Psoas muscle (tissue), 8 donors: ENCODE measurements around the gene IFT74. TPM values are rescaled to one million over a fixed set of nuclear protein-coding genes. Genes with fewer than 3 reads are reported as not detected.
"Not testable (repeated sequence)": the region's sequence is repeated elsewhere in the genome, so short reads cannot be mapped to it uniquely, and the experiment has no call there.

Experiments
- ATAC-seq, 4 donors: fragments of 200-7000 bp; cut with Tn5 transposase; one replicate each; pipeline ENCODE4 v1.9.1; 2020; ENCODE audit warnings: moderate library complexity in 3 of 4, mild to moderate bottlenecking in 2 of 4
- DNase-seq, 2 donors: peaks; one replicate each; pipeline ENCODE4 v3.0.0-alpha.2; 2020
- H3K27ac ChIP-seq: fragments of 200-600 bp; one replicate; pipeline ENCODE4 v1.8.0; 2022
- H3K27me3 ChIP-seq, 3 donors: fragments of 200-600 bp in 1 of 3; one replicate each; pipeline versions ENCODE4 v1.6.1 to v1.8.0; 2013 to 2022; ENCODE audit warnings: low read length in 2 of 3, mild to moderate bottlenecking in 2 of 3, moderate library complexity in 1 of 3; ENCODE audit not compliant: insufficient read depth in 3 of 3
- H3K36me3 ChIP-seq, 2 donors: fragments of 200-600 bp in 1 of 2; one replicate each; pipeline versions ENCODE4 v1.6.1 to v1.8.0; 2013 to 2022; ENCODE audit warnings: low read depth in 1 of 2, mild to moderate bottlenecking in 1 of 2, moderate library complexity in 1 of 2; ENCODE audit not compliant: insufficient read depth in 1 of 2
- H3K4me1 ChIP-seq: fragments of 200-600 bp; one replicate; pipeline ENCODE4 v1.8.0; 2022
- H3K4me3 ChIP-seq: fragments of 200-600 bp; one replicate; pipeline ENCODE4 v1.8.0; 2022; ENCODE audit warnings: mild to moderate bottlenecking
- H3K9me3 ChIP-seq: fragments of 200-600 bp; one replicate; pipeline ENCODE4 v1.8.0; 2022
- WGBS, 3 donors: extraction: QIAGEN DNeasy Blood & Tissue Kit; methylation state at CpG; one replicate each; pipeline versions ENCODE4 v1.1.6 to v1.1.7; 2013; 5-methylcytosine and 5-hydroxymethylcytosine counted together
- intact Hi-C, 2 donors: fragments of 100-400 bp; cut with DNase I; formaldehyde crosslinking; loops; one replicate each; pipeline versions ENCODE4 v1.11.0 to v1.14.2; 2022
- polyA plus RNA-seq, 3 donors: library from polyadenylated mRNA; stranded (reverse); fragments of 200-250 nt; gene quantifications; one replicate each; pipeline ENCODE4 v1.2.3, GENCODE V29; 2013
- total RNA-seq, 4 donors: library from RNA; stranded (reverse); fragmentation: NEBNext Ultra II Directional in 2 of 4; extraction: Animal tissue kit (Norgen Biotek cat#: 25700) in 2 of 4; gene quantifications; one replicate each; pipeline versions ENCODE4 v1.2.1 to v1.2.4, GENCODE V29; 2021 to 2023
- TF ChIP-seq, protein P1 (sequence below): fragments of 200-600 bp; IDR thresholded peaks from one replicate; pipeline ENCODE4 v1.8.0; 2022; ENCODE audit warnings: antibody characterized with exemption
- donor health status: healthy with polysubstance abuse.
- donor health status: DM: no; HTN: no; CAD: no; lungs with moderate emphysema.
- donor health status: Bipolar disorder and iron deficiency.
- donor health status: healthy.
- donor health status: DM: yes; HTN: yes; CAD: no.
- donor health status: DM: no; HTN: no; CAD: no.
- donor health status: DM: no; HTN: no; CAD: no.
- donor health status: DM: yes; HTN: yes; CAD: no.

The IFT74 gene
- total and polyA plus RNA-seq, 7 donors: 3.1 to 14.2 (median 7.9) TPM

GRCh38 chr9:27089706-27090105, 133.5 kb downstream of the IFT74 start:
- DNase-seq (no peak), ATAC-seq (no peak)
- WGBS, 3 donors: 83 to 86% (median 86%) methylated on average over 4 of the region's 4 CpGs

GRCh38 chr9:27090231-27090630, 134.0 kb downstream of the IFT74 start:
- no peaks in the 10 kb centered on the region for H3K36me3 ChIP-seq
- H3K27ac ChIP-seq: no peak overlapping the region
- intact Hi-C loops: loop anchor here in 1 of 2 donors (10.0 kb wide), 1 partner anchor 605 kb away; no protein-coding TSS in a partner anchor
- ATAC-seq: no peak
- no peaks in the 10 kb centered on the region for H3K9me3 ChIP-seq
- no peak overlapping the region for H3K4me3 ChIP-seq
- no peaks in the 10 kb centered on the region for H3K4me1 ChIP-seq
- TF ChIP-seq, protein P1, sequence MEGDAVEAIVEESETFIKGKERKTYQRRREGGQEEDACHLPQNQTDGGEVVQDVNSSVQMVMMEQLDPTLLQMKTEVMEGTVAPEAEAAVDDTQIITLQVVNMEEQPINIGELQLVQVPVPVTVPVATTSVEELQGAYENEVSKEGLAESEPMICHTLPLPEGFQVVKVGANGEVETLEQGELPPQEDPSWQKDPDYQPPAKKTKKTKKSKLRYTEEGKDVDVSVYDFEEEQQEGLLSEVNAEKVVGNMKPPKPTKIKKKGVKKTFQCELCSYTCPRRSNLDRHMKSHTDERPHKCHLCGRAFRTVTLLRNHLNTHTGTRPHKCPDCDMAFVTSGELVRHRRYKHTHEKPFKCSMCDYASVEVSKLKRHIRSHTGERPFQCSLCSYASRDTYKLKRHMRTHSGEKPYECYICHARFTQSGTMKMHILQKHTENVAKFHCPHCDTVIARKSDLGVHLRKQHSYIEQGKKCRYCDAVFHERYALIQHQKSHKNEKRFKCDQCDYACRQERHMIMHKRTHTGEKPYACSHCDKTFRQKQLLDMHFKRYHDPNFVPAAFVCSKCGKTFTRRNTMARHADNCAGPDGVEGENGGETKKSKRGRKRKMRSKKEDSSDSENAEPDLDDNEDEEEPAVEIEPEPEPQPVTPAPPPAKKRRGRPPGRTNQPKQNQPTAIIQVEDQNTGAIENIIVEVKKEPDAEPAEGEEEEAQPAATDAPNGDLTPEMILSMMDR: no peak
- H3K27me3 ChIP-seq: no peaks in the 10 kb centered on the region
- no peak for DNase-seq

More at GRCh38 chr9:27089706-27090105, 133.5 kb downstream of the IFT74 start:
- no peaks in the 10 kb centered on the region for H3K27me3 ChIP-seq
- H3K4me1 ChIP-seq: no peaks in the 10 kb centered on the region
- no peaks in the 10 kb centered on the region for H3K36me3 ChIP-seq
- TF ChIP-seq, protein P1: no peak
- intact Hi-C loops: loop anchor here in 1 of 2 donors (10.0 kb wide), 1 partner anchor 605 kb away; no protein-coding TSS in a partner anchor
- no peaks in the 10 kb centered on the region for H3K9me3 ChIP-seq
- H3K27ac ChIP-seq: no peak overlapping the region
- H3K4me3 ChIP-seq: no peak overlapping the region

GRCh38 chr9:27090711-27091110, 134.5 kb downstream of the IFT74 start:
- Histone ChIP-seq H3K36me3 (no peaks in the 10 kb centered on the region), H3K9me3 (no peaks in the 10 kb centered on the region), H3K4me3 (no peak overlapping the region), H3K27me3 (no peaks in the 10 kb centered on the region), H3K4me1 (no peaks in the 10 kb centered on the region), H3K27ac (no peak overlapping the region)
- TF ChIP-seq, protein P1: no peak
- ATAC-seq (no peak), DNase-seq (no peak)
- WGBS, 3 donors: 93 to 98% (median 97%) methylated on average over 1 of the region's 1 CpG
- intact Hi-C loops: loop anchor here in 1 of 2 donors (10.0 kb wide), 1 partner anchor 604 kb away; no protein-coding TSS in a partner anchor

DNA sequence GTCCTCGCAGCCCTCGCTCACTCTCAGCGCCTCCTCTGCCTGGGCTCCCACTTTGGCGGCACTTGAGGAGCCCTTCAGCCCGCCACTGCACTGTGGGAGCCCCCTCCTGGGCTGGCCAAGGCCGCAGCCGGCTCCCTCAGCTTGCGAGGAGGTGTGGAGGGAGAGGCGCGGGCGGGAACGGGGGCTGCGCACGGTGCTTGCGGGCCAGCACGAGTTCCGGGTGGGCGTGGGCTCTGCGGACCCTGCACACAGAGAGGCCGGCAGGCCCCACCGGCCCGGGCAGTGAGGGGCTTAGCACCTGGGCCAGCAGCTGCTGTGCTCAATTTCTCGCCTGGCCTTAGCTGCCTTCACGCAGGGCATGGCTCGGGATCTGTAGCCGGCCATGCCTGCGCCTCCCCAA, 136.3 kb downstream of the IFT74 start:
- intact Hi-C loops: loop anchor here in 1 of 2 donors (10.0 kb wide), 1 partner anchor 602 kb away; no protein-coding TSS in a partner anchor
- H3K27me3 ChIP-seq, H3K4me1 ChIP-seq, H3K9me3 ChIP-seq, H3K4me3 ChIP-seq, H3K36me3 ChIP-seq, H3K27ac ChIP-seq, DNase-seq, ATAC-seq: not testable (repeated sequence)
- 93 to 96% (median 96%) methylated on average over 20 to 27 of the region's 27 CpGs for WGBS, 3 donors

DNA sequence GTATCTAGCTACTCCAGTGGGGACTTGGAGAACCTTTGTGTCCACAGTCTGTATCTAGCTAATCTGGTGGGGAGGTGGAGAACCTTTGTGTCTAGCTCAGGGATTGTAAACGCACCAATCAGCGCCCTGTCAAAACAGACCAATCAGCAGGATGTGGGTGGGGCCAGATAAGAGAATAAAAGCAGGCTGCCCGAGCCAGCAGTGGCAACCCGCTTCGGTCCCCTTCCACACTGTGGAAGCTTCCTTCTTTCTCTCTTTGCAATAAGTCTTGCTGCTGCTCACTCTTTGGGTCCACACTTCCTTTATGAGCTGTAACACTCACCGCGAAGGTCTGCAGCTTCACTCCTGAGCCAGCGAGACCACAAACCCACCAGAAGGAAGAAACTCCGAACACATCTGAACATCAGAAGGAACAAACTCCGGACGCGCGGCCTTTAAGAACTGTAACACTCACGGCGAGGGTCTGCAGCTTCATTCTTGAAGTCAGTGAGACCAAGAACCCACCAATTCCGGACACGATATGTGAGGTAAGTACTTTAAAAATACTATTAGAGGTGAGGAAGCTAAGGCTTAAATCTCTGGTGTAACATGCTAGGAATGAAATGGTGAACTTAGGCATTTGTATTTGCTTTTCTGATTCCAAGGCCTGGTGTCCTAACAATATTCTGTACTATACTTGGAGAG, 137.3 kb downstream of the IFT74 start:
- 89 to 97% (median 91%) methylated on average over 17 of the region's 17 CpGs for WGBS, 3 donors
- not testable (repeated sequence) for H3K36me3 ChIP-seq, H3K9me3 ChIP-seq, H3K4me1 ChIP-seq, ATAC-seq, H3K27me3 ChIP-seq, H3K4me3 ChIP-seq, H3K27ac ChIP-seq, DNase-seq
- intact Hi-C loops: loop anchor here in 1 of 2 donors (10.0 kb wide), 1 partner anchor 601 kb away; no protein-coding TSS in a partner anchor
